Tibial nerve (tissue), 4 donors: Measurements from ENCODE around the gene KCNN1.

Source experiments
- EP300 ChIP-seq, 2 donors: sonication (generic); formaldehyde crosslinking; IDR thresholded peaks; one replicate each; pipeline ENCODE4 v1.6.1; 2017; ENCODE audit warnings: antibody characterized with exemption in 2 of 2, mild to moderate bottlenecking in 1 of 2
- POLR2A ChIP-seq, 2 donors: fragments of 450-650 bp; IDR thresholded peaks; one replicate each; pipeline ENCODE4 v1.6.1; 2017; ENCODE audit warnings: antibody characterized with exemption in 2 of 2, mild to moderate bottlenecking in 2 of 2, moderate library complexity in 2 of 2
- TF ChIP-seq, protein P1 (sequence below), 5 experiments: fragments of 200-600 bp in 3 of 5; fragments of 450-650 bp in 2 of 5; sonication (generic) in 3 of 5; IDR thresholded peaks; one replicate each; pipeline ENCODE4 v1.5.1; 2016 to 2019; ENCODE audit warnings: antibody characterized with exemption in 5 of 5, mild to moderate bottlenecking in 3 of 5, moderate library complexity in 2 of 5

DNA sequence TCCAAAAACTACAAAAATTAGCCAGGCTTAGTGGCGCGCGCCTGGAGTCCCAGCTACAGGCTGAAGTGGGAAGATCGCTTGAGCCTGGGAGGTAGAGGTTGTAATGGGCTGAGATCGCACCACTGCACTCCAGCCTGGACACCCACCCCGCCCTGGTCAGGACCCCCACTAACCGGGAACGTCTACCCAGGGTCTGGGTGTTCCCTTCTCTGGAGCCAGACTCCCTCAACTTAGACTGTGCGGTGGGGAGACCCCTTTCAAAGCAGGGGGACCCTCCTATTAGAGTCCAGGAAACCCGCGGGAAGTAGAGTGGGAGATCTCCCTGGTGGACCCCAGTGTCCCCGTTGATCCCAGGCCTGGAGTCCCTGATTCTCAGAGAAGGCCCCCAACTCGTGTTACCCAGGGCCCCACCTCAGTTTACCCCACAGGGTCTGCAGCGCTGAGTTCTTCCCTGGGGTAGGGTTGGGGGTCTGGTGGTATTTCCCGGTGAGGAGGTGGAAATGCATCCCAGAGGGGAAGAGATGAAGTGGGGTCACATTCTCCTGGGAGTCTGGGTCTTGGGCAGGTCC is 35.0 kb downstream of the KCNN1 start:
- TF ChIP-seq, protein P1, sequence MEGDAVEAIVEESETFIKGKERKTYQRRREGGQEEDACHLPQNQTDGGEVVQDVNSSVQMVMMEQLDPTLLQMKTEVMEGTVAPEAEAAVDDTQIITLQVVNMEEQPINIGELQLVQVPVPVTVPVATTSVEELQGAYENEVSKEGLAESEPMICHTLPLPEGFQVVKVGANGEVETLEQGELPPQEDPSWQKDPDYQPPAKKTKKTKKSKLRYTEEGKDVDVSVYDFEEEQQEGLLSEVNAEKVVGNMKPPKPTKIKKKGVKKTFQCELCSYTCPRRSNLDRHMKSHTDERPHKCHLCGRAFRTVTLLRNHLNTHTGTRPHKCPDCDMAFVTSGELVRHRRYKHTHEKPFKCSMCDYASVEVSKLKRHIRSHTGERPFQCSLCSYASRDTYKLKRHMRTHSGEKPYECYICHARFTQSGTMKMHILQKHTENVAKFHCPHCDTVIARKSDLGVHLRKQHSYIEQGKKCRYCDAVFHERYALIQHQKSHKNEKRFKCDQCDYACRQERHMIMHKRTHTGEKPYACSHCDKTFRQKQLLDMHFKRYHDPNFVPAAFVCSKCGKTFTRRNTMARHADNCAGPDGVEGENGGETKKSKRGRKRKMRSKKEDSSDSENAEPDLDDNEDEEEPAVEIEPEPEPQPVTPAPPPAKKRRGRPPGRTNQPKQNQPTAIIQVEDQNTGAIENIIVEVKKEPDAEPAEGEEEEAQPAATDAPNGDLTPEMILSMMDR (IDR thresholded peaks at IDR 0.05): no peak
- TF ChIP-seq POLR2A (IDR thresholded peaks at IDR 0.05): no peak
- TF ChIP-seq EP300 (IDR thresholded peaks at IDR 0.05): no peak
